KMS-11 (cell line): ENCODE data around the gene MYRIP.

ENCODE experiments used
- H2AFZ ChIP-seq: fragments of 200-600 bp; sonication (generic); 2 replicates; pipeline ENCODE4 v1.6.1; 2016; ENCODE audit warnings: antibody characterized with exemption, mixed run types, low read depth
- H3K27ac ChIP-seq: fragments of 200-600 bp; sonication (generic); 2 replicates; pipeline ENCODE4 v1.6.1; 2016; ENCODE audit warnings: mild to moderate bottlenecking, mixed run types
- H3K27me3 ChIP-seq: fragments of 200-600 bp; sonication (generic); 2 replicates; pipeline ENCODE4 v1.6.1; 2017; ENCODE audit warnings: mild to moderate bottlenecking, low read depth, mixed run types, moderate library complexity; ENCODE audit not compliant: insufficient read depth
- H3K36me3 ChIP-seq: fragments of 200-600 bp; sonication (generic); 2 replicates; pipeline ENCODE4 v1.6.1; 2017; ENCODE audit warnings: mild to moderate bottlenecking, mixed run types; ENCODE audit not compliant: insufficient read depth
- H3K4me1 ChIP-seq: fragments of 200-600 bp; sonication (generic); 2 replicates; pipeline ENCODE4 v1.6.1; 2016; ENCODE audit warnings: mild to moderate bottlenecking, low read depth, mixed run types; ENCODE audit not compliant: poor library complexity, severe bottlenecking
- H3K4me2 ChIP-seq: fragments of 200-600 bp; sonication (generic); 2 replicates; pipeline ENCODE4 v1.7.0; 2016; ENCODE audit warnings: mild to moderate bottlenecking, mixed run types
- H3K4me3 ChIP-seq: fragments of 200-600 bp; sonication (generic); IDR thresholded peaks from 2 replicates; pipeline ENCODE4 v1.6.1; 2017; ENCODE audit warnings: low read depth, low read length, mixed read lengths; ENCODE audit not compliant: insufficient read depth
- H3K79me2 ChIP-seq: fragments of 200-600 bp; sonication (generic); 2 replicates; pipeline ENCODE4 v1.6.1; 2016; ENCODE audit warnings: low read depth, mixed run types; ENCODE audit not compliant: insufficient read depth
- H3K9ac ChIP-seq: fragments of 200-600 bp; sonication (generic); 2 replicates; pipeline ENCODE4 v1.6.1; 2016; ENCODE audit warnings: mild to moderate bottlenecking, mixed run types
- H4K20me1 ChIP-seq: fragments of 200-600 bp; sonication (generic); 2 replicates; pipeline ENCODE4 v1.6.1; 2016; ENCODE audit warnings: mild to moderate bottlenecking, mixed run types; ENCODE audit not compliant: insufficient read depth
- TF ChIP-seq, protein P1 (sequence below): fragments of 200-600 bp; sonication (generic); conservative IDR thresholded peaks from 2 replicates; pipeline ENCODE4 v1.6.1; 2017; ENCODE audit warnings: low read depth, mild to moderate bottlenecking, antibody characterized with exemption, low read length, moderate library complexity, mixed read lengths

Gene MYRIP

DNA sequence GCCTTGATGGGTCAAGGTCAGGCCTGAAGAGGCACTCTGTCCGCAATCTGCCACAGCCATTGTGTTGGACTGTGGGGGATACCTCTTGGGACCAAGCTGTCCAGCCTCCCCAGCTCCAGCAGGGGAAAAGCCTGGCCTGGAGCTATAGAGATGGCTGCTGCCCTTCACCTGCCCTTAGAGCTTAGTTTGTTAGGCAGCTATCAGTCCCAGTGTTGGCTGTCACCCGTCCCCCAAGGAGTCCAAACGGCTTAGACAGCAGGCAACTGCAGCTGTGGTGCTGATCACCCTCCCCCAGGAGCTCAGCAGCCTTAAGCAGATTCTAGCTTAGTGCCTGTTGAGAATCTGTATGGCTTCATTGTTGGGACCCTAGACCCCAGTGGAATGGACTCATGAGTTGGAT is 180.3 kb downstream of the MYRIP start:
- Histone ChIP-seq H3K4me1 (no peaks in the 10 kb centered on the region), H2AFZ (no peak overlapping the region), H3K27me3 (no peaks in the 10 kb centered on the region), H3K9ac (no peak overlapping the region), H3K79me2 (no peaks in the 10 kb centered on the region), H3K4me2 (no peak overlapping the region), H3K4me3 (no peak overlapping the region), H3K27ac (no peak overlapping the region), H4K20me1 (no peaks in the 10 kb centered on the region), H3K36me3 (no peaks in the 10 kb centered on the region)
- TF ChIP-seq, protein P1, sequence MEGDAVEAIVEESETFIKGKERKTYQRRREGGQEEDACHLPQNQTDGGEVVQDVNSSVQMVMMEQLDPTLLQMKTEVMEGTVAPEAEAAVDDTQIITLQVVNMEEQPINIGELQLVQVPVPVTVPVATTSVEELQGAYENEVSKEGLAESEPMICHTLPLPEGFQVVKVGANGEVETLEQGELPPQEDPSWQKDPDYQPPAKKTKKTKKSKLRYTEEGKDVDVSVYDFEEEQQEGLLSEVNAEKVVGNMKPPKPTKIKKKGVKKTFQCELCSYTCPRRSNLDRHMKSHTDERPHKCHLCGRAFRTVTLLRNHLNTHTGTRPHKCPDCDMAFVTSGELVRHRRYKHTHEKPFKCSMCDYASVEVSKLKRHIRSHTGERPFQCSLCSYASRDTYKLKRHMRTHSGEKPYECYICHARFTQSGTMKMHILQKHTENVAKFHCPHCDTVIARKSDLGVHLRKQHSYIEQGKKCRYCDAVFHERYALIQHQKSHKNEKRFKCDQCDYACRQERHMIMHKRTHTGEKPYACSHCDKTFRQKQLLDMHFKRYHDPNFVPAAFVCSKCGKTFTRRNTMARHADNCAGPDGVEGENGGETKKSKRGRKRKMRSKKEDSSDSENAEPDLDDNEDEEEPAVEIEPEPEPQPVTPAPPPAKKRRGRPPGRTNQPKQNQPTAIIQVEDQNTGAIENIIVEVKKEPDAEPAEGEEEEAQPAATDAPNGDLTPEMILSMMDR = no peak

DNA sequence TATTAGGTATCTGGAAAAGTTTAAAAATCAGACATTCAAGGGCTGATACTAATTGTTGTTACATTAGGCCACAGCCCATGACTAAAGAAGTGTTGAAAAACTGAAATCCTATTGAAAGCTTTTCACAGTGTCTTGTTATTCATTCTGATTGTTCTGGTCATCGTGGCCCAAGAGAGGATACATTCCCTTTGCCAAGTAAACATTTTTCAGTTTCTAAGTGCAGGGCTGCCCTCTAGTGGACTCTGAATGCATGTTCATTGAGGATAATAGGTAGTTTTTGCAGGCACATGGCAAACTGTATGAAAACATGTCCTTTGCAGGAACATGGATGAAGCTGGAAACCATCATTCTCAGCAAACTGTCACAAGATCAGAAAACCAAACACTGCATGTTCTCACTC is 181.1 kb downstream of the MYRIP start:
- H4K20me1 ChIP-seq = no peaks in the 10 kb centered on the region
- no peak overlapping the region for H3K27ac ChIP-seq
- H3K36me3 ChIP-seq = no peaks in the 10 kb centered on the region
- no peaks in the 10 kb centered on the region for H3K27me3 ChIP-seq
- no peak overlapping the region for H3K9ac ChIP-seq
- H3K4me2 ChIP-seq = no peak overlapping the region
- no peaks in the 10 kb centered on the region for H3K79me2 ChIP-seq
- no peak overlapping the region for H3K4me3 ChIP-seq
- TF ChIP-seq, protein P1 = peak; percentile 69
- no peak overlapping the region for H2AFZ ChIP-seq
- H3K4me1 ChIP-seq = no peaks in the 10 kb centered on the region

GRCh38 chr3:40008796-40009195 is 199.4 kb downstream of the MYRIP start:
- H3K36me3 ChIP-seq = no peaks in the 10 kb centered on the region
- no peak overlapping the region for H3K9ac ChIP-seq
- H4K20me1 ChIP-seq = no peaks in the 10 kb centered on the region
- no peaks in the 10 kb centered on the region for H3K27me3 ChIP-seq
- no peaks in the 10 kb centered on the region for H3K79me2 ChIP-seq
- no peak overlapping the region for H3K4me3 ChIP-seq
- no peak overlapping the region for H2AFZ ChIP-seq
- H3K27ac ChIP-seq = no peak overlapping the region
- TF ChIP-seq, protein P1 = no peak
- no peak overlapping the region for H3K4me2 ChIP-seq
- H3K4me1 ChIP-seq = no peaks in the 10 kb centered on the region

DNA sequence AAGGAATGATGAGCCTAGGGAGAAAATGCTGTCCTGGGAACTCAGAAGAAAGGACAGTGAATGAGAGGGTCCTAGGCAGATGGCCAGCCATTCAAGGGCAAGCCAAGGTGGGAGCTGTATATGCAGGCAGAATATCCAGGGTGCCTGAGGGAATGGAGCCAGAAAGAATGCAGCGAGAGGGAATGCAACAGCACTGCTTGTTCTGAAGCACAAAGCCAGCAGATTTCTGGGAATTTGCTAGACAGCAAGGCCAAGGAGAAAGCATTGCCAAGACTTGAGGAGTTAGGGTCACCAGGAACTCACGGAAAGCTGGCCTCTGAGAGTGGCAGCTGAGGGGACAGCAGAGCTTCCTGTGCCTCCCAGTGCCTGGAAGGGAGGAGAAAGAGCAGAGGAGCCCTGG is 200.6 kb downstream of the MYRIP start:
- Histone ChIP-seq H3K9ac (no peak overlapping the region), H3K4me3 (no peak overlapping the region), H3K27ac (no peak overlapping the region), H3K36me3 (no peaks in the 10 kb centered on the region), H3K4me2 (no peak overlapping the region), H2AFZ (no peak overlapping the region), H3K27me3 (no peaks in the 10 kb centered on the region), H4K20me1 (no peaks in the 10 kb centered on the region), H3K4me1 (no peaks in the 10 kb centered on the region), H3K79me2 (no peaks in the 10 kb centered on the region)
- TF ChIP-seq, protein P1 = no peak

DNA sequence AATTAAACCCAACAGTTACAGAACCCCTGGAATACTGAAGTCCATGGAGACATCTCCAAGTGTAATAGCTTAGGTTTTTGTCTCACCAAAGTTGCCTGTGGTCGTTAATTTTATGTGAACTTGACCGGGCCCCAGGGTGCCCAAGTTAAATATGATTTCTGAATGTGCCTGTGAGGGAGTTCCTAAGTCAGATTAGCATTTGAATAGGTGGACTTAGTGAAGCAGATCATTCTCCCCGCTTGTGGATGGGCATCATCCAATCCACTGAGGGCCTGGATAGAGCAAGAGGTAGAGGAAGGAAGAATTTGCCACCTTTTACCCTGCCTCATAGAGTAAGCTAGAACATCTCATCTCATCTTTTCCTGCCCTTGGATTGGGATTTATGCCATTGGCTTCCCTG is 203.0 kb downstream of the MYRIP start:
- no peak overlapping the region for H3K4me2 ChIP-seq
- no peaks in the 10 kb centered on the region for H3K36me3 ChIP-seq
- H3K4me3 ChIP-seq = no peak overlapping the region
- H3K79me2 ChIP-seq = no peaks in the 10 kb centered on the region
- H3K27me3 ChIP-seq = no peaks in the 10 kb centered on the region
- H3K27ac ChIP-seq = no peak overlapping the region
- no peak overlapping the region for H3K9ac ChIP-seq
- TF ChIP-seq, protein P1 = no peak
- H2AFZ ChIP-seq = no peak overlapping the region
- no peaks in the 10 kb centered on the region for H3K4me1 ChIP-seq
- no peaks in the 10 kb centered on the region for H4K20me1 ChIP-seq
